Activated naive CD8-positive, alpha-beta T cell treated with anti-CD3 and anti-CD28 coated beads, Interleukin-2, amount 50 U/mL, for 16 hours (primary cell): ENCODE measurements around the gene CLPTM1L.
"Not testable (repeated sequence)": the region's sequence is repeated elsewhere in the genome, so short reads cannot be mapped to it uniquely, and the experiment has no call there.

Experiments
- DNase-seq: peaks from one replicate; pipeline ENCODE4 v3.0.0-alpha.2; 2020; ENCODE audit warnings: low read depth, low spot score

CLPTM1L gene

GRCh38 chr5:1381370-1382247 lies 36.7 kb upstream of the CLPTM1L start:
- DNase-seq, result no peak

- DNase-seq, result no peak
These were observed 36.0 kb upstream of the CLPTM1L start for GRCh38 chr5:1380910-1381309.

GRCh38 chr5:1380011-1380817 lies 35.3 kb upstream of the CLPTM1L start:
- no peak for DNase-seq

GRCh38 chr5:1378866-1379659 lies 34.2 kb upstream of the CLPTM1L start:
- no peak for DNase-seq

DNA sequence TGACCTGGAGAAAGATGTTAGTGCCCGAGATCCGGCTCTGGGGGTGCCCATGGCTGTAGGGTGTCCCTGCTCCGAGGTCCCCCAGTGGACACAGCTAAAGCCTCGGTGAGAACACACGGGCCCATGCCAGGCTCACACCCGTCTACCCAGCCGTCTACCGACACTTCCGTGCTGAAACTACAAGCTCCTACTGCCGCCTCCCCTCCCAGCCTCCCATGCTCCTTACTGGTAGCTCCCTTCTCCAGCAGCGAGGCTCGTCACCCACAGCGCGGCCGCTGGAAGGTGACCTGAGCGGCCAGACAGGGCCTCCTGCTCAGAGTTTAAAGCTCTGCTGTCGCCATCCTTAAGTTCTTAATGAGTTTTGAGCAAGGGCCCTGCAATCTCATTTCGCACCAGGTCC lies 33.2 kb upstream of the CLPTM1L start:
- DNase-seq, result no peak

DNA sequence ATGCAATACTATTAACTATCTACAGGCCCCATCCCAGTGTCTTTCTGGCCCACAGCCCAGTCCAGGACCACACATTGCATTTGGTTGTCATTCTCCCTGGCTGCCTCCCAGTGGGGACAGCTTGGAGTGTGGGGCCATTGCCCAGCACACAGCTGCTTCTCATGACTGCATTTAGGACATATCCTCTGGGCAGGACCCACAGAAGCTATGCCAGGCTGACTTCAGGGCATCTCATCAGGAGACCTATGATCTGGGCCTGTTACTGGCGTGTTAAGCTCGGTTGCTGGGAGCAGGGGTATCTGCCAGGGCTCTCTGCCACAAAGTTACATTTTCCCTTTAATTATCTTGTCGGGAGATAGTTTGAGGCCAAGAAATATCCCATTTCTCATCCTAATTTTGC lies 32.1 kb upstream of the CLPTM1L start:
- no peak for DNase-seq

GRCh38 chr5:1375871-1376810 lies 31.2 kb upstream of the CLPTM1L start:
- DNase-seq, result no peak

GRCh38 chr5:1374679-1375055 lies 29.8 kb upstream of the CLPTM1L start:
- no peak for DNase-seq

- no peak for DNase-seq
These were observed 29.3 kb upstream of the CLPTM1L start for GRCh38 chr5:1374030-1374678.

- not testable (repeated sequence) for DNase-seq
These were observed 27.1 kb upstream of the CLPTM1L start for GRCh38 chr5:1371972-1372342.

- no peak for DNase-seq
These were observed 26.5 kb upstream of the CLPTM1L start for GRCh38 chr5:1371218-1371971.

DNA sequence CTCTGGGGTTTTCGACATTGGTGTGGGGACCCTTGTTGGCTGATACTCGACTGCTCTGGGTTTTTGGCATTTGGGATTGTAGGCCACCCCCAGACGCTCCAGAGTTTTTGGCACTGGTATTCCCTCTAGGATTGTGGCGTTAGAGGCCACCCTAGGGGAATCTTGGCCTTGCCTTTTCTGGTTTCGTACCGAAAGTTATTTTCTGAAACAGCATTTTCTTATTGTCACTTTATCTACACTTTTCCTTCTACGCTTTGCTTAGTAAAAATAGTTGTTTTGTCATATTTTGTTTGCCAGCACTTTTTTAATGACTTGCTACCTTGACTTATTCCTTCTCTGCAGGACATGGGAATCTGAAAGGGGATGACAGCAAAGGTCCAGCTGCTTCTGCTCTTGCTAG lies 25.1 kb upstream of the CLPTM1L start:
- no peak for DNase-seq

DNA sequence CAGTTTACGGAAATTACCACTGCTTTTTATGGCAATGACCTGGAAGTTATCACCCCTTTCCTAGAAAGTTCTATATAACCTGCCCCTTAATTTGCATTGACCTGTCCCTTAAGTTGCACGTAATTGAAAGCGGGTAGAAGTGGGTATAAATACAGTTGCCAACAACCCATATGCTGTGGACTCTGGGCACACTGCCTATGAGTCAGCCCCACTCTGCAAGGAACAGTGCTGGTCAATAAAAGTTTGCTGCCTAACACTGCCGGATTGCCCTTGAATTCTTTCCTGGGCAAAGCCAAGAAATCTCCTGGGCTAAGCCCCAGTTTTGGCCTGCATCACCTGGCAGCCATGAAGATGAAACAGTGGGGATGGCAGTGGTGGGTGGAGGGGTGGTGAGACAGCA lies 23.9 kb upstream of the CLPTM1L start:
- no peak for DNase-seq

DNA sequence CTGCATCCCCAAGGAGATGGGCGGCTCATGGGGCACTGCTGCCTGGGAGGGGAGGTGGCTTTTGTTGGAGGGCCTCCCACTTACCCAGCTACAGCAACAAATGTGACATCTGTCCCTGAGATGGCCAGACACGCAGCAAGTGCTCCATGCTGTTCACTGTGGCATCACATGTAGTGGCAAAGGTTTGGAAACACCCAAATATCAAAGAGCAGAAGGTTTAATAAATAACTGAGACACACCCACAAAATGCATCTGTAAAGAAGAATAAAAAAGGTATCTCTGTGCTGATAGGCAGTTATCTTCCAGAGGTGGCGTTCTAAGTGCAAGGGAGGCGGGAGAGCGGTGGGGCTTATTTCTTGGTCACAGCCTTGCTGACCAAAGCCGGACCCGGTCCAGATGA lies 23.3 kb upstream of the CLPTM1L start:
- no peak for DNase-seq

DNA sequence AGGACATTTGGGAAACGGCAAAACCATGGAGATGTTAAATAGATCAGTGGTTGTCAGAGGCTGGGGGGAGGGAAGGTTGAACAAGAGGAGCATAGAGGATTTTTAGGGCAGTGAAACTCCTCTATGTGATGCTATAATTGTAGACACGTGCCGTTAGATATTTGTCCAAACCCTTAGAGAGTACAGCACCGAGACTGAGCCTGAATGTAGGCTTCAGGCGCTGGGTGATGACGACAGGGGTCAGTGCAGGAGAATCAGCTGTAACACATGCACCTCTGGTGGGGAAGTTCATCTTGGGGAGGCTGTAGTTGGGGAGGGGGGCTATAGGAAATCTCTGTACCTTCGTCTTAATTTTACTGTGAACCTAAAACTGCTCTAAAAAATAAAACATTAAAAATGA lies 22.2 kb upstream of the CLPTM1L start:
- DNase-seq, result no peak

- DNase-seq, result no peak
These were observed 21.6 kb upstream of the CLPTM1L start for GRCh38 chr5:1366514-1366913.

DNA sequence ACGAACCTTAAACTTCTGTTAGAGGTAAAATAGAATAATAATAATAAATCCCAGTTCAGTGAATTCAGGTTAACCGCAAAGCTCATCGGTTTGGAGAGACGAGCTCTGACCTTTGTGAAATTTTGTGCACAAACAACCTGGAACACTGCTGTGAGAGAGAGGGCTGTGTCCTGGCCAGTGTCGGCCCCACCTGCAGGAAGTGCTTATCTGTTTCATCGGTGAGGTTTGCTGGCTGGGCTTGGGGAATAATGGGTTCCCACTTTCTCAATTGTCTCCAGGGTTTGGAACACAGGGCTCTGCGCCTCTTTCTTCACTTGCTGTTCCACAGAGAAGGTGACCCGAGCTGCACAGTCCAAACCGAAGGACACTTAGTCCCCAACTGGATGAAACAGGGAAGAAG lies 19.3 kb upstream of the CLPTM1L start:
- DNase-seq, result no peak

DNA sequence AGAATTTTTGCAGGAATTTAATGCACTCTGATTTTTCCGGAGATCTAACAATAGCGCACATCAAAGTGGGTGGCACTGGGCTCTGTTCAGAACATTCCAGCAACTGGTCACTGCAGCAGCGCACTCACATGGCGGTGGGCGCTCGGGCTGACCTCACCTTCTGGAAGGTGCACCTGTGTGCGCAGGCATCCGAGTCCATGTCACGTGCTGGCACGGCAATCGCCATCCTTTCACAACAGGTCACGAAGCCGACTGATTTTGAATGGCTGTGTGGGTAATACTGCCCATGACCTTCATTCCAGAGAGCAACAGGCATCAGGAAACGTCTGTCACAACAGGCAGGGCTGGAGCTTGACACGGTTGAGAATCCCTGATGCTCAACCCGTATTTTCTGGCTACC lies 18.7 kb upstream of the CLPTM1L start:
- DNase-seq, result no peak

- DNase-seq, result no peak
These were observed 18.3 kb upstream of the CLPTM1L start for GRCh38 chr5:1363160-1363559.
